HCT116 (cell line): ENCODE data around the gene MVK. TPM values are rescaled to one million over a fixed set of nuclear protein-coding genes. Genes with fewer than 3 reads are reported as not detected.

Source experiments
- ATAC-seq: fragments of 200-7000 bp; cut with Tn5 transposase; 2 replicates; pipeline ENCODE4 v1.9.1; 2020; ENCODE audit warnings: mild to moderate bottlenecking, moderate library complexity
- BruUV-seq: library from RNA; stranded (reverse); fragments of 400-500 nt; replicated peaks from 2 replicates; lab custom pipeline; 2021; lab: Mats Ljungman, UMichigan
- CTCF ChIA-PET: fragments of 300-600 bp; sonication (Branson Sonifier 250); formaldehyde crosslinking; loops from one replicate; lab custom pipeline; 2021; ENCODE audit warnings: antibody characterized with exemption; lab: Charles Lee
- POLR2A ChIA-PET: fragments of 300-600, 350-600 bp; sonication (Branson Sonifier 250); formaldehyde crosslinking; loops from one replicate; lab custom pipeline; 2021; ENCODE audit warnings: antibody characterized with exemption; lab: Charles Lee
- RAD21 ChIA-PET, 2 experiments: fragments of 300-600 bp; sonication (Branson Sonifier 250); formaldehyde crosslinking; loops; one replicate each; lab custom pipeline; 2023; ENCODE audit warnings: low total read pairs in 2 of 2; ENCODE audit not compliant: uncharacterized antibody in 2 of 2, unreplicated experiment in 2 of 2, low non-redundant PET in 1 of 2; lab: Charles Lee
- DNase-seq: peaks from one replicate; pipeline ENCODE4 v3.0.0-alpha.2; 2010; ENCODE audit warnings: low read depth, low spot score
- H2AFZ ChIP-seq: fragments of 200-600 bp; shearing (Covaris generic), sonication (generic); 2 replicates; pipeline ENCODE4 v1.6.1; 2017; ENCODE audit warnings: low read depth, mixed run types, mixed read lengths, antibody characterized with exemption, low read length; ENCODE audit not compliant: poor library complexity, severe bottlenecking
- H3K27ac ChIP-seq: 2 replicates; pipeline ENCODE4 v1.5.1; 2012; ENCODE audit warnings: low read depth, low read length
- H3K27me3 ChIP-seq: fragments of 200-600 bp; sonication (generic); 2 replicates; pipeline ENCODE4 v1.6.1; 2016; ENCODE audit warnings: mixed run types, low read length, mixed read lengths; ENCODE audit not compliant: insufficient read depth
- H3K36me3 ChIP-seq, 2 experiments: fragments of 200-500 bp in 1 of 2; fragments of 200-600 bp in 1 of 2; sonication (Bioruptor generic) in 1 of 2; sonication (generic) in 1 of 2; 2 replicates each; pipeline versions ENCODE4 v1.5.1 to v1.6.1; 2014 to 2016; ENCODE audit warnings: low read length in 2 of 2, inconsistent platforms in 1 of 2, mixed read lengths in 1 of 2, mixed run types in 1 of 2; ENCODE audit not compliant: insufficient read depth in 2 of 2, control insufficient read depth in 1 of 2
- H3K4me1 ChIP-seq, 2 experiments: fragments of 200-600 bp in 1 of 2; sonication (generic) in 1 of 2; 2 replicates each; pipeline versions ENCODE4 v1.5.1 to v1.6.1; 2012 to 2017; ENCODE audit warnings: low read length in 2 of 2, inconsistent platforms in 1 of 2, mild to moderate bottlenecking in 1 of 2, mixed read lengths in 1 of 2, mixed run types in 1 of 2, moderate library complexity in 1 of 2; ENCODE audit not compliant: insufficient read depth in 2 of 2, control insufficient read depth in 1 of 2
- H3K4me2 ChIP-seq: fragments of 200-600 bp; sonication (generic); 2 replicates; pipeline ENCODE4 v1.6.1; 2017; ENCODE audit warnings: mixed run types, low read length, mixed read lengths
- H3K4me3 ChIP-seq, 2 experiments: fragments of 200-600 bp in 1 of 2; sonication (generic) in 1 of 2; replicated peaks in 1 of 2; 2 replicates each; pipeline ENCODE4 v1.5.1; 2011 to 2016; ENCODE audit warnings: low read length in 2 of 2, control low read depth in 1 of 2, low read depth in 1 of 2, mild to moderate bottlenecking in 1 of 2, mixed read lengths in 1 of 2, mixed run types in 1 of 2
- H3K79me2 ChIP-seq: fragments of 200-600 bp; sonication (generic); 2 replicates; pipeline ENCODE4 v1.6.1; 2017; ENCODE audit warnings: mild to moderate bottlenecking, mixed run types, low read length, moderate library complexity, mixed read lengths; ENCODE audit not compliant: insufficient read depth
- H3K9ac ChIP-seq: fragments of 200-600 bp; sonication (generic); 2 replicates; pipeline ENCODE4 v1.6.1; 2016; ENCODE audit warnings: low read length, mixed read lengths
- H3K9me2 ChIP-seq: fragments of 200-600 bp; sonication (generic), shearing (Covaris generic); 2 replicates; pipeline ENCODE4 v1.6.1; 2017; ENCODE audit warnings: mixed run types, mild to moderate bottlenecking, moderate library complexity; ENCODE audit not compliant: insufficient read depth
- H3K9me3 ChIP-seq, 2 experiments: fragments of 200-500 bp in 1 of 2; fragments of 200-600 bp in 1 of 2; sonication (Bioruptor generic) in 1 of 2; sonication (generic) in 1 of 2; 2 replicates each; pipeline ENCODE4 v1.6.1; 2014 to 2017; ENCODE audit warnings: low read length in 2 of 2, mixed read lengths in 2 of 2, inconsistent platforms in 1 of 2, low read depth in 1 of 2, mild to moderate bottlenecking in 1 of 2, mixed run types in 1 of 2, moderate library complexity in 1 of 2; ENCODE audit not compliant: control insufficient read depth in 1 of 2, insufficient read depth in 1 of 2
- H4K20me1 ChIP-seq: fragments of 200-600 bp; sonication (generic), shearing (Covaris generic); 2 replicates; pipeline ENCODE4 v1.6.1; 2017; ENCODE audit warnings: mixed run types, mild to moderate bottlenecking, moderate library complexity; ENCODE audit not compliant: insufficient read depth
- EGR1 ChIP-seq: IDR thresholded peaks from 2 replicates; pipeline ENCODE4 v1.6.1; 2012; ENCODE audit warnings: low read depth
- ELF1 ChIP-seq: IDR thresholded peaks from 2 replicates; pipeline ENCODE4 v1.6.1; 2012; ENCODE audit warnings: low read depth, borderline replicate concordance
- EZH2 ChIP-seq: fragments of 200-600 bp; sonication (generic); IDR thresholded peaks from 2 replicates; pipeline ENCODE4 v1.6.1; 2017; ENCODE audit warnings: antibody characterized with exemption, mixed run types
- FOSL1 ChIP-seq: IDR thresholded peaks from 2 replicates; pipeline ENCODE4 v1.6.1; 2012; ENCODE audit warnings: low read depth
- JUND ChIP-seq: IDR thresholded peaks from 2 replicates; pipeline ENCODE4 v1.6.1; 2012
- SP1 ChIP-seq: IDR thresholded peaks from 2 replicates; pipeline ENCODE4 v1.6.1; 2012; ENCODE audit warnings: low read depth
- TCF7L2 ChIP-seq: IDR thresholded peaks from 2 replicates; pipeline ENCODE4 v1.7.0; 2011; ENCODE audit warnings: borderline replicate concordance, inconsistent platforms; ENCODE audit not compliant: insufficient read depth, insufficient read length; ENCODE audit errors: extremely low read depth
- YY1 ChIP-seq: IDR thresholded peaks from 2 replicates; pipeline ENCODE4 v1.6.1; 2011; ENCODE audit warnings: low read length, low read depth, moderate library complexity, mild to moderate bottlenecking; ENCODE audit not compliant: insufficient replicate concordance; ENCODE audit errors: extremely low read depth
- ZBTB33 ChIP-seq: IDR thresholded peaks from 2 replicates; pipeline ENCODE4 v1.6.1; 2011; ENCODE audit warnings: mild to moderate bottlenecking, low read length, moderate library complexity; ENCODE audit not compliant: insufficient replicate concordance; ENCODE audit errors: extremely low read depth
- ZFX ChIP-seq: fragments of 450-650 bp; IDR thresholded peaks from 2 replicates; pipeline ENCODE4 v1.6.1; 2017
- intact Hi-C: fragments of 100-400 bp; cut with micrococcal nuclease; formaldehyde crosslinking; loops from 2 replicates; pipeline ENCODE4 v1.10.0; 2022
- total RNA-seq: library from RNA; stranded (reverse); gene quantifications from one replicate; pipeline ENCODE4 v1.2.1, GENCODE V29; 2021; ENCODE audit not compliant: unreplicated experiment

MVK gene
- total RNA-seq, 1 experiment from 2014 or later, result 17.3 TPM

GRCh38 chr12:109592195-109592904 lies 18.8 kb downstream of the MVK start:
- BruUV-seq, result no TSS peak
- Histone ChIP-seq H3K79me2 (no peaks in the 10 kb centered on the region), H3K36me3 (peaks cover 3 to 5% of the 10 kb centered on the region in 2 experiments; a peak in 1 of 4 replicates), H3K4me3 (no peak overlapping the region), H3K4me1 (peaks cover 0 to under 1% of the 10 kb centered on the region in 2 experiments; a peak in 1 of 4 replicates), H4K20me1 (no peaks in the 10 kb centered on the region), H3K9me2 (no peaks in the 10 kb centered on the region), H3K9me3 (no peaks in the 10 kb centered on the region), H3K27me3 (no peaks in the 10 kb centered on the region), H3K27ac (no peak overlapping the region), H3K9ac (no peak overlapping the region), H2AFZ (no peak overlapping the region), H3K4me2 (no peak overlapping the region)
- intact Hi-C loops, result no loop called here
- TF ChIP-seq JUND (no peak), YY1 (no peak), ZFX (no peak), TCF7L2 (no peak), EGR1 (no peak), EZH2 (no peak), ZBTB33 (no peak), SP1 (no peak), ELF1 (no peak), FOSL1 (no peak)
- ChIA-PET CTCF (no interaction called here), RAD21 (no interaction called here), POLR2A (no interaction called here)
- no peak for ATAC-seq
- no peak for DNase-seq
